ENCODE results near the gene KRT78.

KRT78 gene

DNA sequence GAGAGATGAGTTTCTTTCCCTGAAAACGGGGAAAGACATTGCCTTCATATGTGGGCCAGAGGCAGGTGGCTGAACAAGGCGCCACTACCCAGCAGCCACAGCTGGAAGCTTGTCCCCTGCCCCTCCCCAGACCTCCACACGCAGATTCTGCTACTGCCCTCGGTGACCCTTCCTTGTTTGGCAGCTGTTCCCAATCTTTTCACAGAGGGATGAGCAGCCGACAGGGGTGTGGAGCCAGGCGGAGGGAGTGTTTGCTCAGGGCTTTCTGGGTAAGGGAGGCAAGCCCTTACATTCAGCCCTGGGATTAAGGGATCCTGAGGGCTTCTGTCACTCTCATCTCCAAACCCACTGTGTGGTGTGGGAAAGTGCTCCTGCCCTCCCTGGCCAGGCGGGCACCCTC lies 30.4 kb downstream of the KRT78 start:
- DNase-seq (ENCODE audit: extremely low read depth, low read depth), result no peak
- TF ChIP-seq, protein P1, sequence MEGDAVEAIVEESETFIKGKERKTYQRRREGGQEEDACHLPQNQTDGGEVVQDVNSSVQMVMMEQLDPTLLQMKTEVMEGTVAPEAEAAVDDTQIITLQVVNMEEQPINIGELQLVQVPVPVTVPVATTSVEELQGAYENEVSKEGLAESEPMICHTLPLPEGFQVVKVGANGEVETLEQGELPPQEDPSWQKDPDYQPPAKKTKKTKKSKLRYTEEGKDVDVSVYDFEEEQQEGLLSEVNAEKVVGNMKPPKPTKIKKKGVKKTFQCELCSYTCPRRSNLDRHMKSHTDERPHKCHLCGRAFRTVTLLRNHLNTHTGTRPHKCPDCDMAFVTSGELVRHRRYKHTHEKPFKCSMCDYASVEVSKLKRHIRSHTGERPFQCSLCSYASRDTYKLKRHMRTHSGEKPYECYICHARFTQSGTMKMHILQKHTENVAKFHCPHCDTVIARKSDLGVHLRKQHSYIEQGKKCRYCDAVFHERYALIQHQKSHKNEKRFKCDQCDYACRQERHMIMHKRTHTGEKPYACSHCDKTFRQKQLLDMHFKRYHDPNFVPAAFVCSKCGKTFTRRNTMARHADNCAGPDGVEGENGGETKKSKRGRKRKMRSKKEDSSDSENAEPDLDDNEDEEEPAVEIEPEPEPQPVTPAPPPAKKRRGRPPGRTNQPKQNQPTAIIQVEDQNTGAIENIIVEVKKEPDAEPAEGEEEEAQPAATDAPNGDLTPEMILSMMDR (IDR thresholded peaks at IDR 0.05; ENCODE audit: low read depth, low read length, missing control alignments), result no peak
- no peak overlapping the region for H3K4me3 ChIP-seq (replicated peaks; ENCODE audit: low read depth, low read length)

DNA sequence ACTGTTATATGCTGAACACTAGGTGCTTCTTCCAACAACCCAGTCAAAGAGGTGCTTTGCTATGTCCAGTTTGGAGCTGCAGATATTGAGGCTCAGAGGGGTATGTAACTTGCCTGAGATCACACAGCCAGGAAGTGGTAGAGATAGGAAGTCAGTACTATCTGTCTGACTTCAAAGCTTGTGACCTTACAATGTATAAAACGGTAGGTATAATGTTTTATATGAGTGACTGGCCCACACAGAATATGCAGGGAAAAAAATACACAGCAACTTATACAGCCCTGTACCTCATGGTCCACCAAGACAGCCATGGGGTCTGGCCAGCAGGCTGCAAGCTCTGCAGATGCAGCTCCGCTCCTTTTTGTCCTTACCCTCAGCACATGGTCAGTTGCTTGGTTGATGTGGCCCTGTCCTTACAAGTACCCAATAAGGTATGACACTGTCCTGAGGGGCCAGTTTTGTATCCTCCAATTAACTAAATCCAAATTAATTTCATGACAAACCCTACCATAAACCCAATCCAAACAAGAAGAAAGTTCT lies 31.0 kb downstream of the KRT78 start:
- no peak overlapping the region for H3K4me3 ChIP-seq (replicated peaks; ENCODE audit: low read depth, low read length)
- no peak for DNase-seq (ENCODE audit: extremely low read depth, low read depth)
- TF ChIP-seq, protein P1 (IDR thresholded peaks at IDR 0.05; ENCODE audit: low read depth, low read length, missing control alignments), result no peak

DNA sequence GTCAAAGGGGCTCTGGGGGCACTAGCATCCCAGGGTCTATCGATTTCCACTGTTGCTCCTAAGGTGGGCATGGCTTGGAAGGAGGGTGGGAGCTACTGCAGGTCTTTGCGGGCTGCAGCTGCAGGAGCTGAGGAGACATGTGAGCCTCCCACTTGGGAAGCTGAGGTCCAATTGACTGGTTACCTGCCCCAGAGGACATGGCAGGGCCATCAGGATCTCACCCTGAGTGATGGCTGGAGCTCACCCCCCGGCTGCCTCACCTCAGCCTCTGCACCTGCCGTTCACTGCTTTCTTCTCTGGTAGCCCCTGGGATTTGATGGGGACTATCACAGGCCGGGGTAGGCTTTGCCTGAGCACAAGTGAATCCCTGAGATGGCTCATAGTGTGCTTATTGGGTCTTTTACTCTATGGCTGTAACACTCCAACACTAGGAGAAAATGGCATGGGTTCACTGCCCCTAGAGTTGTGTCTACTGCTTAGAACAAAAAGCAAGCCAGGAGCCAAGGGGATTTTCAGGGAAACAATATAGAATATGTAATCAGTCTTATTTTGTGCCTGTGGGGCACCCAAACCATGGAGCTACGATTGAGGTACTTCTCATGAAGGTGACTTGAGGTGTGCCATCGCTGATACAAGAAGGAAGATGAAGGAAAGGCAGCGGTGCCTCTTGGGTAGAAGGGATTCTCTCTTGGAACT lies 31.6 kb downstream of the KRT78 start:
- no peak for DNase-seq (ENCODE audit: extremely low read depth, low read depth)
- H3K4me3 ChIP-seq (replicated peaks; ENCODE audit: low read depth, low read length), result no peak overlapping the region
- TF ChIP-seq, protein P1 (IDR thresholded peaks at IDR 0.05; ENCODE audit: low read depth, low read length, missing control alignments), result no peak

DNA sequence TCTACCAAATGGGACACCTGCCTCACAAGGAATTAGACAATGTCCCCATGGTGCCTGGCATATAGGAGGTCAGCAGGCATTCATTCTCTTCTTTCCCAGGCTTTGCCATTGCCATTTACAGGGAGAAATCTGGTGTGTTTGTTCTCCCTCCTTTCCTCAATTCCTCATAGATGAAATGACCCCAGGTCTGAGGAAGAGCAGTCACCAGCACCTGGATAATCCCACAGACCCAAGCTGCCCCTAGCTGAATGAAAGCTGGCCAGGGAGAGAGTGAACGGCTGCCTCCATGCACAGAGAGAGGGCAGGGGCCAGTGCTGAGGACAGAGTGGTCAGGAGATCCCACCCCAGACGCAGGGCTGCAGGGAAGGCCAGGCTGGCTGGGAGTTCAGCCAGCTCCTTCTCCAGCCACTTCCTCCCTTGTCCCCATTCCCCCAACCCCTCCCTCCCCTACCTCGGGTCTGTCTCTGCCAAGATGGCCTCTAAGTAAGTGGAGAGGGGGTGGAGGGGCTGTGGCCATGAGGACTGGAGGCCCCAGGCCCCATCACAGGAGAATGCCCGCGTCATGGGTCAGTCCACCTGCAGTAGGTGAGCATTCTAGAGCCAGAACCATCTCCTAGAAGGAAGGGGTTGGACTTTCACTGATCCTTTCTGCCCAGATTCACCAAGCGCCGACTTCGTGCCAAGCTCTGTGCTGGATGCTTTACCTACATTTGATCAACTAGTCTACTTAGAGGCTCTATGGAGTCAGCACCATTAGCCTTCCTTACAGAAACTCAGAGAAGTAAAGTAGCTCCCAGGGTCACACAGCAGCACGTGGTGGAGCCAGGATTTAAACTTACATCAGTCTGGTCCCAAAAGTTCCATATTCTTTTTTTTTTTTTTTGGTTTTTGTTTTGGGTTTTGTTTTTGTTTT lies 32.9 kb downstream of the KRT78 start:
- TF ChIP-seq, protein P1 (IDR thresholded peaks at IDR 0.05; ENCODE audit: low read depth, low read length, missing control alignments), result no peak
- no peak for DNase-seq (ENCODE audit: extremely low read depth, low read depth)
- no peak overlapping the region for H3K4me3 ChIP-seq (replicated peaks; ENCODE audit: low read depth, low read length)

DNA sequence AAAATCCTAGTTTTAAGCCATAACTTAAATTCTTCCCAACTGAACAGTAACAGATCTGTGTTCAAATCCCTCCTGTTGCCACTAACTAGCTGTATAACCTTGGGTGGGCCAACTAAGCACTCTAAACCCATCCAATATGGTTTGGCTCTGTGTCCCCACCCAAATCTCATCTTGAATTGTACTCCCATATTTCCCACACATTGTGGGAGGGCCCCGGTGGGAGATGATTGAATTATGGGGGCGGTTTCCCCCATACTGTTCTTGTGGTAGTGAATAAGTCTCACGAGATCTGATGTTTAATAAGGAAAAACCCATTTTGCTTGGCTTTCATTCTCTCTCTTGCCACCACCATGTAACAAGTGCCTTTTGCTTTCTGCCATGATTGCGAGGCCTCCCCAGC lies 33.6 kb downstream of the KRT78 start:
- H3K4me3 ChIP-seq (replicated peaks; ENCODE audit: low read depth, low read length), result no peak overlapping the region
- TF ChIP-seq, protein P1 (IDR thresholded peaks at IDR 0.05; ENCODE audit: low read depth, low read length, missing control alignments), result no peak
- DNase-seq (ENCODE audit: extremely low read depth, low read depth), result no peak

DNA sequence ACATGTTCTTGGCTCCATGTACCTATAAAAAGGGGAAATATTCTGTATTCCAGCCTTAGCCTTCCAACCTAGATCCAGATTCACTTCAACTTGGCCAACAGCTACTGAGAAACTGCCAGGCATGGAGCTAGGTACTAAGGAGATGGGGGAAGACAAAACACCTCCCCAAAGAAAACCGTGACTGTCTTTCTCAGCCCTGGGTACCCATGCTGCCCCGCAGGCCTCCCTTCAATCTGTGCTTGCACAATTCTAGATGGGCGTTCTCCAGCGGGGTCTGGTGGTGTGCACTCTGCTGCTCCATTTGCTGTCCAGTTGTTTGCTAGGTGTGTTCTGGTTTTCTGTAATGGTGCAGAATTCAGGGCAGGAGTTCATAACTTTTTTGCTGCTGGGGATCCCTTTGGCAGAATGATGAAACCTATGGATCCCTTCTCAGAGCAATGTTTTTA lies 34.1 kb downstream of the KRT78 start:
- no peak overlapping the region for H3K4me3 ChIP-seq (replicated peaks; ENCODE audit: low read depth, low read length)
- no peak for DNase-seq (ENCODE audit: extremely low read depth, low read depth)
- TF ChIP-seq, protein P1 (IDR thresholded peaks at IDR 0.05; ENCODE audit: low read depth, low read length, missing control alignments), result no peak

All from HFF-Myc (cell line).